SK-N-SH treated with all-trans-retinoic acid at 6 μM for 48 hours (cell line): ENCODE results near the gene DLG2.

Experiments used
- ATAC-seq: fragments of 200-7000 bp; cut with Tn5 transposase; 3 replicates; pipeline ENCODE4 v1.9.1; 2020; ENCODE audit warnings: mild to moderate bottlenecking, moderate library complexity
- ARNTL ChIP-seq: fragments of 450-650 bp; formaldehyde crosslinking; IDR thresholded peaks from 2 replicates; pipeline ENCODE4 v1.5.0; 2020; ENCODE audit warnings: low read depth, mild to moderate bottlenecking, moderate library complexity, borderline replicate concordance
- BACH2 ChIP-seq: fragments of 250-450 bp; sonication (Bioruptor Pico); IDR thresholded peaks from 2 replicates; pipeline ENCODE4 v1.9.0; 2021; ENCODE audit warnings: mild to moderate bottlenecking, borderline replicate concordance
- CREB5 ChIP-seq: fragments of 250-450 bp; sonication (Bioruptor Pico); IDR thresholded peaks from 2 replicates; pipeline ENCODE4 v1.5.1; 2020; ENCODE audit warnings: low read depth, mild to moderate bottlenecking, moderate library complexity
- ESRRG ChIP-seq: fragments of 250-450 bp; sonication (Bioruptor Pico); IDR thresholded peaks from 2 replicates; pipeline ENCODE4 v1.6.1; 2021; ENCODE audit warnings: mild to moderate bottlenecking
- GLIS3 ChIP-seq: fragments of 250-450 bp; sonication (Bioruptor Pico); IDR thresholded peaks from 2 replicates; pipeline ENCODE4 v1.5.0; 2020; ENCODE audit warnings: mild to moderate bottlenecking, moderate library complexity
- ISL1 ChIP-seq: fragments of 250-450 bp; sonication (Bioruptor Pico); IDR thresholded peaks from 2 replicates; pipeline ENCODE4 v2.1.2; 2022; ENCODE audit warnings: mild to moderate bottlenecking, moderate library complexity
- OSR1 ChIP-seq: fragments of 250-450 bp; sonication (Bioruptor Pico); IDR thresholded peaks from 2 replicates; pipeline ENCODE4 v1.8.0; 2022; ENCODE audit warnings: moderate library complexity, mild to moderate bottlenecking, inconsistent platforms
- PATZ1 ChIP-seq: fragments of 250-450 bp; sonication (Bioruptor Pico); IDR thresholded peaks from 2 replicates; pipeline ENCODE4 v1.8.0; 2020; ENCODE audit warnings: mild to moderate bottlenecking, moderate library complexity, borderline replicate concordance
- PPARA ChIP-seq: fragments of 250-450 bp; sonication (Bioruptor Pico); IDR thresholded peaks from 2 replicates; pipeline ENCODE4 v1.5.0; 2020; ENCODE audit warnings: mild to moderate bottlenecking, borderline replicate concordance
- SNAI2 ChIP-seq: fragments of 250-450 bp; sonication (Bioruptor Pico); IDR thresholded peaks from 2 replicates; pipeline ENCODE4 v1.5.0; 2020; ENCODE audit warnings: mild to moderate bottlenecking, moderate library complexity
- TCF4 ChIP-seq: fragments of 250-450 bp; sonication (Bioruptor Pico); IDR thresholded peaks from 2 replicates; pipeline ENCODE4 v1.8.0; 2021; ENCODE audit warnings: mild to moderate bottlenecking, moderate library complexity, borderline replicate concordance
- TOX ChIP-seq: fragments of 250-450 bp; sonication (Bioruptor Pico); IDR thresholded peaks from 2 replicates; pipeline ENCODE4 v1.8.0; 2021; ENCODE audit warnings: mild to moderate bottlenecking, moderate library complexity, borderline replicate concordance
- ZC3H10 ChIP-seq: fragments of 250-450 bp; sonication (Bioruptor Pico); IDR thresholded peaks from 2 replicates; pipeline ENCODE4 v1.5.1; 2021; ENCODE audit warnings: mild to moderate bottlenecking, moderate library complexity
- ZFP3 ChIP-seq: fragments of 250-450 bp; sonication (Bioruptor Pico); IDR thresholded peaks from 2 replicates; pipeline ENCODE4 v1.5.0; 2020; ENCODE audit warnings: mild to moderate bottlenecking, moderate library complexity
- ZFP30 ChIP-seq: fragments of 450-650 bp; formaldehyde crosslinking; IDR thresholded peaks from 2 replicates; pipeline ENCODE4 v1.5.0; 2022; ENCODE audit warnings: mild to moderate bottlenecking, moderate library complexity
- ZNF565 ChIP-seq: fragments of 450-650 bp; formaldehyde crosslinking; conservative IDR thresholded peaks from 2 replicates; pipeline ENCODE4 v1.5.0; 2020; ENCODE audit warnings: low read depth, mild to moderate bottlenecking, moderate library complexity
- ZNF70 ChIP-seq: fragments of 450-650 bp; formaldehyde crosslinking; IDR thresholded peaks from 2 replicates; pipeline ENCODE4 v1.5.0; 2020; ENCODE audit warnings: mild to moderate bottlenecking, moderate library complexity
- ZNF8 ChIP-seq: fragments of 450-650 bp; formaldehyde crosslinking; IDR thresholded peaks from 2 replicates; pipeline ENCODE4 v1.5.0; 2020; ENCODE audit warnings: mild to moderate bottlenecking, moderate library complexity
- TF ChIP-seq, protein P1 (sequence below): fragments of 250-450 bp; sonication (Bioruptor Pico); IDR thresholded peaks from 2 replicates; pipeline ENCODE4 v1.5.1; 2021; ENCODE audit warnings: mild to moderate bottlenecking, moderate library complexity
- TF ChIP-seq, protein P2 (sequence below): fragments of 250-450 bp; sonication (Bioruptor Pico); IDR thresholded peaks from 2 replicates; pipeline ENCODE4 v1.5.0; 2020; ENCODE audit warnings: mild to moderate bottlenecking, moderate library complexity

Gene DLG2

GRCh38 chr11:85196968-85197367 is 430.2 kb downstream of the DLG2 start:
- no peak for ATAC-seq
- TF ChIP-seq, protein P1, sequence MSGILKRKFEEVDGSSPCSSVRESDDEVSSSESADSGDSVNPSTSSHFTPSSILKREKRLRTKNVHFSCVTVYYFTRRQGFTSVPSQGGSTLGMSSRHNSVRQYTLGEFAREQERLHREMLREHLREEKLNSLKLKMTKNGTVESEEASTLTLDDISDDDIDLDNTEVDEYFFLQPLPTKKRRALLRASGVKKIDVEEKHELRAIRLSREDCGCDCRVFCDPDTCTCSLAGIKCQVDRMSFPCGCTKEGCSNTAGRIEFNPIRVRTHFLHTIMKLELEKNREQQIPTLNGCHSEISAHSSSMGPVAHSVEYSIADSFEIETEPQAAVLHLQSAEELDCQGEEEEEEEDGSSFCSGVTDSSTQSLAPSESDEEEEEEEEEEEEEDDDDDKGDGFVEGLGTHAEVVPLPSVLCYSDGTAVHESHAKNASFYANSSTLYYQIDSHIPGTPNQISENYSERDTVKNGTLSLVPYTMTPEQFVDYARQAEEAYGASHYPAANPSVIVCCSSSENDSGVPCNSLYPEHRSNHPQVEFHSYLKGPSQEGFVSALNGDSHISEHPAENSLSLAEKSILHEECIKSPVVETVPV (CRISPR knock-in tag) = no peak
- TF ChIP-seq, protein P2, sequence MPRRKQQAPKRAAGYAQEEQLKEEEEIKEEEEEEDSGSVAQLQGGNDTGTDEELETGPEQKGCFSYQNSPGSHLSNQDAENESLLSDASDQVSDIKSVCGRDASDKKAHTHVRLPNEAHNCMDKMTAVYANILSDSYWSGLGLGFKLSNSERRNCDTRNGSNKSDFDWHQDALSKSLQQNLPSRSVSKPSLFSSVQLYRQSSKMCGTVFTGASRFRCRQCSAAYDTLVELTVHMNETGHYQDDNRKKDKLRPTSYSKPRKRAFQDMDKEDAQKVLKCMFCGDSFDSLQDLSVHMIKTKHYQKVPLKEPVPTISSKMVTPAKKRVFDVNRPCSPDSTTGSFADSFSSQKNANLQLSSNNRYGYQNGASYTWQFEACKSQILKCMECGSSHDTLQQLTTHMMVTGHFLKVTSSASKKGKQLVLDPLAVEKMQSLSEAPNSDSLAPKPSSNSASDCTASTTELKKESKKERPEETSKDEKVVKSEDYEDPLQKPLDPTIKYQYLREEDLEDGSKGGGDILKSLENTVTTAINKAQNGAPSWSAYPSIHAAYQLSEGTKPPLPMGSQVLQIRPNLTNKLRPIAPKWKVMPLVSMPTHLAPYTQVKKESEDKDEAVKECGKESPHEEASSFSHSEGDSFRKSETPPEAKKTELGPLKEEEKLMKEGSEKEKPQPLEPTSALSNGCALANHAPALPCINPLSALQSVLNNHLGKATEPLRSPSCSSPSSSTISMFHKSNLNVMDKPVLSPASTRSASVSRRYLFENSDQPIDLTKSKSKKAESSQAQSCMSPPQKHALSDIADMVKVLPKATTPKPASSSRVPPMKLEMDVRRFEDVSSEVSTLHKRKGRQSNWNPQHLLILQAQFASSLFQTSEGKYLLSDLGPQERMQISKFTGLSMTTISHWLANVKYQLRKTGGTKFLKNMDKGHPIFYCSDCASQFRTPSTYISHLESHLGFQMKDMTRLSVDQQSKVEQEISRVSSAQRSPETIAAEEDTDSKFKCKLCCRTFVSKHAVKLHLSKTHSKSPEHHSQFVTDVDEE (CRISPR knock-in tag) = no peak

- ATAC-seq = no peak
- TF ChIP-seq ARNTL (no peak), PPARA (CRISPR knock-in tag) (no peak), OSR1 (no peak), TCF4 (CRISPR knock-in tag) (no peak), SNAI2 (CRISPR knock-in tag) (no peak), ESRRG (CRISPR knock-in tag) (no peak), ZFP30 (CRISPR knock-in tag) (no peak), ZNF565 (CRISPR knock-in tag) (no peak), ZNF8 (CRISPR knock-in tag) (no peak), TOX (CRISPR knock-in tag) (no peak), ZNF70 (CRISPR knock-in tag) (no peak), PATZ1 (CRISPR knock-in tag) (no peak), GLIS3 (CRISPR knock-in tag) (no peak), ZC3H10 (CRISPR knock-in tag) (no peak)
- TF ChIP-seq, protein P1 (CRISPR knock-in tag) = no peak
- TF ChIP-seq, protein P2 (CRISPR knock-in tag) = no peak
These were observed 431.2 kb downstream of the DLG2 start for GRCh38 chr11:85195934-85196333.

DNA sequence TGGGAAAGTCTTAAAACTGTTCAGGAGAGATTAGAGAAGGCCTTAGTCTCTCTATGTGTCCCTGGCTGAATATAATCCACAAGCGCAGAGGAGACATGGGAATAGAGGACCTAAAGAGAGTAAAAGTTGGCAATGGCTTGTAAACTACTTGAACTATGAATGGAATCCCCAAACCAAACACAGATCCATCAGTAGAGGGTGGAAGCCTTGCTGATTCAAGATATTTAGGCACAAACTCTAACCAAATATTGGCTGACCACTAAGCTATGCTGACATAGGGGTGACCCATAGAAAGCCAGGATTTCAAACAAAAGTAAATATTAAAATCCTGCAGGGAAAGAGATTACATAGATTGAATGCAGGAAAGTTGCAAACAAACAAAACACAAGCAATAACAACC is 439.2 kb downstream of the DLG2 start:
- no peak for TF ChIP-seq ZNF565 (CRISPR knock-in tag)
- no peak for TF ChIP-seq ARNTL
- TF ChIP-seq TOX (CRISPR knock-in tag) = no peak
- TF ChIP-seq ZNF70 (CRISPR knock-in tag) = no peak
- TF ChIP-seq GLIS3 (CRISPR knock-in tag) = no peak
- no peak for TF ChIP-seq ZFP3 (CRISPR knock-in tag)
- TF ChIP-seq BACH2 (CRISPR knock-in tag) = no peak
- TF ChIP-seq, protein P2 (CRISPR knock-in tag) = no peak
- TF ChIP-seq ESRRG (CRISPR knock-in tag) = no peak
- TF ChIP-seq CREB5 (CRISPR knock-in tag) = no peak
- TF ChIP-seq ISL1 (CRISPR knock-in tag) = no peak
- no peak for ATAC-seq
